Measurements from ENCODE around the gene CHN1. TPM values are rescaled to one million over a fixed set of nuclear protein-coding genes. Genes with fewer than 3 reads are reported as not detected.

CHN1 gene
- total and polyA plus RNA-seq, 2 experiments from 2014 or later: 64.3 to 70.8 TPM

- Histone ChIP-seq H3K9me3 (ENCODE audit: low read depth) (no peaks in the 10 kb centered on the region), H3K36me3 (no peaks in the 10 kb centered on the region), H3K4me3 (no peak overlapping the region), H3K27me3 (no peaks in the 10 kb centered on the region), H3K27ac (no peak overlapping the region), H3K4me1 (ENCODE audit: low read depth) (peaks cover 21% of the 10 kb centered on the region)
- TF ChIP-seq CTCF (IDR thresholded peaks at IDR 0.05; ENCODE audit: low read depth, low read length): no peak
- DNase-seq (ENCODE audit: low read depth in 1 of 2, low spot score in 1 of 2): no peak
Measured at GRCh38 chr2:174763780-174764179, 241.4 kb downstream of the CHN1 start.

- Histone ChIP-seq H3K36me3 (no peaks in the 10 kb centered on the region), H3K4me1 (ENCODE audit: low read depth) (peaks cover 21% of the 10 kb centered on the region), H3K9me3 (ENCODE audit: low read depth) (no peaks in the 10 kb centered on the region), H3K27ac (peak overlapping the region; percentile 42), H3K27me3 (no peaks in the 10 kb centered on the region), H3K4me3 (no peak overlapping the region)
- no peak for TF ChIP-seq CTCF (IDR thresholded peaks at IDR 0.05; ENCODE audit: low read depth, low read length)
- no peak for DNase-seq (ENCODE audit: low read depth in 1 of 2, low spot score in 1 of 2)
Measured at GRCh38 chr2:174762464-174762863, 242.7 kb downstream of the CHN1 start.

GRCh38 chr2:174761837-174762236, 243.3 kb downstream of the CHN1 start:
- H3K36me3 ChIP-seq: no peaks in the 10 kb centered on the region
- peaks cover 21% of the 10 kb centered on the region for H3K4me1 ChIP-seq (ENCODE audit: low read depth)
- no peak for DNase-seq (ENCODE audit: low read depth in 1 of 2, low spot score in 1 of 2)
- no peaks in the 10 kb centered on the region for H3K27me3 ChIP-seq
- no peak overlapping the region for H3K4me3 ChIP-seq
- H3K27ac ChIP-seq: no peak overlapping the region
- no peaks in the 10 kb centered on the region for H3K9me3 ChIP-seq (ENCODE audit: low read depth)
- no peak for TF ChIP-seq CTCF (IDR thresholded peaks at IDR 0.05; ENCODE audit: low read depth, low read length)

GRCh38 chr2:174760845-174761473, 244.2 kb downstream of the CHN1 start:
- H3K36me3 ChIP-seq: no peaks in the 10 kb centered on the region
- H3K4me1 ChIP-seq (ENCODE audit: low read depth): peaks cover 21% of the 10 kb centered on the region
- DNase-seq (ENCODE audit: low read depth in 1 of 2, low spot score in 1 of 2): no peak
- no peak overlapping the region for H3K4me3 ChIP-seq
- no peak for TF ChIP-seq CTCF (IDR thresholded peaks at IDR 0.05; ENCODE audit: low read depth, low read length)
- no peak overlapping the region for H3K27ac ChIP-seq
- no peaks in the 10 kb centered on the region for H3K9me3 ChIP-seq (ENCODE audit: low read depth)
- no peaks in the 10 kb centered on the region for H3K27me3 ChIP-seq

GRCh38 chr2:174759381-174760065, 245.7 kb downstream of the CHN1 start:
- Histone ChIP-seq H3K27ac (no peak overlapping the region), H3K4me3 (no peak overlapping the region), H3K36me3 (no peaks in the 10 kb centered on the region), H3K27me3 (no peaks in the 10 kb centered on the region), H3K4me1 (ENCODE audit: low read depth) (peaks cover 21% of the 10 kb centered on the region), H3K9me3 (ENCODE audit: low read depth) (no peaks in the 10 kb centered on the region)
- no peak for TF ChIP-seq CTCF (IDR thresholded peaks at IDR 0.05; ENCODE audit: low read depth, low read length)
- no peak for DNase-seq (ENCODE audit: low read depth in 1 of 2, low spot score in 1 of 2)

Data from cardiac muscle cell (in vitro differentiated cells and primary cell).